Measurements from ENCODE around the gene PCDH9. TPM values are rescaled to one million over a fixed set of nuclear protein-coding genes. Genes with fewer than 3 reads are reported as not detected.

Gene PCDH9
- total RNA-seq, 1 experiment from 2014 or later, result 0.11 TPM

- Mint-ChIP-seq H3K36me3 (ENCODE audit: insufficient read depth, unreplicated experiment) (no peaks in the 10 kb centered on the region), H3K9me3 (ENCODE audit: unreplicated experiment) (no peaks in the 10 kb centered on the region), H3K4me3 (ENCODE audit: unreplicated experiment) (no peak overlapping the region), H3K27me3 (ENCODE audit: insufficient read depth, unreplicated experiment) (no peaks in the 10 kb centered on the region), H3K4me1 (ENCODE audit: low read depth, unreplicated experiment) (no peaks in the 10 kb centered on the region), H3K27ac (ENCODE audit: unreplicated experiment) (no peak overlapping the region)
- ChIA-PET POLR2A (no interaction called here), CTCF (no interaction called here)
- BruUV-seq (replicated peaks), result no TSS peak
- no peak for DNase-seq
- Histone ChIP-seq H3K4me1 (no peaks in the 10 kb centered on the region), H3K4me3 (ENCODE audit: low read depth, low read length) (no peak overlapping the region), H3K36me3 (ENCODE audit: control insufficient read depth, insufficient read depth, low read length) (no peaks in the 10 kb centered on the region), H3K27me3 (replicated peaks; ENCODE audit: control insufficient read depth, insufficient read depth, low read length) (no peaks in the 10 kb centered on the region), H3K9me3 (no peaks in the 10 kb centered on the region)
- no peak for TF ChIP-seq CTCF (IDR thresholded peaks at IDR 0.05; ENCODE audit: insufficient read depth in 1 of 2, low read depth in 1 of 2, low read length in 1 of 2, severe bottlenecking in 1 of 2, unreplicated experiment in 1 of 2)
- intact Hi-C loops (cut with micrococcal nuclease; ENCODE audit: unreplicated experiment), result no loop called here
Measured at GRCh38 chr13:66348745-66349690, 881.1 kb downstream of the PCDH9 start.

GRCh38 chr13:66347486-66348117, 882.5 kb downstream of the PCDH9 start:
- H3K27me3 ChIP-seq (replicated peaks; ENCODE audit: control insufficient read depth, insufficient read depth, low read length), result no peaks in the 10 kb centered on the region
- no peaks in the 10 kb centered on the region for H3K9me3 Mint-ChIP-seq (ENCODE audit: unreplicated experiment)
- ChIA-PET CTCF (no interaction called here), POLR2A (no interaction called here)
- BruUV-seq (replicated peaks), result no TSS peak
- H3K9me3 ChIP-seq, result no peaks in the 10 kb centered on the region
- H3K4me3 Mint-ChIP-seq (ENCODE audit: unreplicated experiment), result no peak overlapping the region
- H3K4me1 ChIP-seq, result no peaks in the 10 kb centered on the region
- H3K36me3 ChIP-seq (ENCODE audit: control insufficient read depth, insufficient read depth, low read length), result no peaks in the 10 kb centered on the region
- no peak overlapping the region for H3K4me3 ChIP-seq (ENCODE audit: low read depth, low read length)
- H3K36me3 Mint-ChIP-seq (ENCODE audit: insufficient read depth, unreplicated experiment), result no peaks in the 10 kb centered on the region
- TF ChIP-seq CTCF (IDR thresholded peaks at IDR 0.05; ENCODE audit: insufficient read depth in 1 of 2, low read depth in 1 of 2, low read length in 1 of 2, severe bottlenecking in 1 of 2, unreplicated experiment in 1 of 2), result no peak
- DNase-seq, result no peak
- H3K27me3 Mint-ChIP-seq (ENCODE audit: insufficient read depth, unreplicated experiment), result no peaks in the 10 kb centered on the region
- intact Hi-C loops (cut with micrococcal nuclease; ENCODE audit: unreplicated experiment), result no loop called here
- H3K27ac Mint-ChIP-seq (ENCODE audit: unreplicated experiment), result no peak overlapping the region
- H3K4me1 Mint-ChIP-seq (ENCODE audit: low read depth, unreplicated experiment), result no peaks in the 10 kb centered on the region

- no TSS peak for BruUV-seq (replicated peaks)
- intact Hi-C loops (cut with micrococcal nuclease; ENCODE audit: unreplicated experiment), result no loop called here
- H3K4me1 Mint-ChIP-seq (ENCODE audit: low read depth, unreplicated experiment), result no peaks in the 10 kb centered on the region
- no peaks in the 10 kb centered on the region for H3K36me3 ChIP-seq (ENCODE audit: control insufficient read depth, insufficient read depth, low read length)
- H3K4me1 ChIP-seq, result no peaks in the 10 kb centered on the region
- DNase-seq, result no peak
- no peak for TF ChIP-seq CTCF (IDR thresholded peaks at IDR 0.05; ENCODE audit: insufficient read depth in 1 of 2, low read depth in 1 of 2, low read length in 1 of 2, severe bottlenecking in 1 of 2, unreplicated experiment in 1 of 2)
- H3K36me3 Mint-ChIP-seq (ENCODE audit: insufficient read depth, unreplicated experiment), result no peaks in the 10 kb centered on the region
- H3K27me3 ChIP-seq (replicated peaks; ENCODE audit: control insufficient read depth, insufficient read depth, low read length), result no peaks in the 10 kb centered on the region
- no peaks in the 10 kb centered on the region for H3K27me3 Mint-ChIP-seq (ENCODE audit: insufficient read depth, unreplicated experiment)
- H3K9me3 Mint-ChIP-seq (ENCODE audit: unreplicated experiment), result no peaks in the 10 kb centered on the region
- POLR2A ChIA-PET, result no interaction called here
- no peaks in the 10 kb centered on the region for H3K9me3 ChIP-seq
- no peak overlapping the region for H3K4me3 ChIP-seq (ENCODE audit: low read depth, low read length)
- no peak overlapping the region for H3K4me3 Mint-ChIP-seq (ENCODE audit: unreplicated experiment)
- CTCF ChIA-PET, result no interaction called here
- no peak overlapping the region for H3K27ac Mint-ChIP-seq (ENCODE audit: unreplicated experiment)
Measured at GRCh38 chr13:66345971-66346370, 884.2 kb downstream of the PCDH9 start.

All from Caco-2 (cell line).